Pericardium fibroblast (primary cell): ENCODE data around the gene BCL2L2. TPM values are rescaled to one million over a fixed set of nuclear protein-coding genes. Genes with fewer than 3 reads are reported as not detected.

Experiments
- total RNA-seq: library from RNA; depleted of rRNA; stranded (reverse); fragments of >200 nt; gene quantifications from 2 replicates; pipeline ENCODE4 v1.2.3, GENCODE V29; 2015

Gene BCL2L2, protein sequence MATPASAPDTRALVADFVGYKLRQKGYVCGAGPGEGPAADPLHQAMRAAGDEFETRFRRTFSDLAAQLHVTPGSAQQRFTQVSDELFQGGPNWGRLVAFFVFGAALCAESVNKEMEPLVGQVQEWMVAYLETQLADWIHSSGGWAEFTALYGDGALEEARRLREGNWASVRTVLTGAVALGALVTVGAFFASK
- total RNA-seq = 10.5 and 16.2 TPM in 2 replicates

DNA sequence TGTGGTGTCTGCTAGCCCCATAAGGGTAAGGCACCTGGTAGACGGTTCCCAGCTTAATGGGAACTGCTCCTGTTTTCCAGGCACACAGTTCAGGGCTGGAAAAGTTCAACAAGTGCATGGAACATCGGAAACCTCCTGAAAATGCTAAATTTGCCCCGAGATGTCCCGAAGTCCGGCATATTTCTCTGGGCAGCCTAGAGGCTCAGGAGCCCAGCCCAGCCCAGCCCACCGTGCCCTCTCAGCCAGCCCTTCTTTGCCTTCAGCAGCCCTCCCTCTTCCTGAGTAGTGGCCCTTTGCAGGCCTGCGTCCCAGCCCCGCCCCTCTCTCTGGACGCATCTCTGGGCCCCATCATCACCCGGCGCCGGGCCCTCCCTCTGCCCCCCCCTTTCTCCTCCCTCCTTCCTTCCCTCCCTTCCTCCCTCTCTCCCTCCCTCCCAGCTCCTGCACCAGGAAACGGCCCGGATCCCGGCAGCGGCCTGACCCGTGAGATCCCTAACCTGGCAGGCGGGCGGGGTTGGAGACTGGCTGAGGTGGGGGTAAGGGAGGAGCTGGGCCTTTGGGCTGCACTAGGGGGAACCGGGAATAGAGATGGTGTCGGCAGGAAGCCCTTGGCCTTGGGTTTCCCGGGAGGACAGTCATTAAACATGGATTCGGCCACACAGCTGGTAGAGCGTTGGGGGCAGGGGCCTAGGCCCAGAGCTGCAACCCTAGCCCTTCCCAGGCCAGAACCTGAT is at the start of gene BCL2L2:
Gene BCL2L2, plus strand, starts transcription at position 422 of the 734 bp plus-strand sequence. CDS start 935 bp downstream, outside the sequence.

DNA sequence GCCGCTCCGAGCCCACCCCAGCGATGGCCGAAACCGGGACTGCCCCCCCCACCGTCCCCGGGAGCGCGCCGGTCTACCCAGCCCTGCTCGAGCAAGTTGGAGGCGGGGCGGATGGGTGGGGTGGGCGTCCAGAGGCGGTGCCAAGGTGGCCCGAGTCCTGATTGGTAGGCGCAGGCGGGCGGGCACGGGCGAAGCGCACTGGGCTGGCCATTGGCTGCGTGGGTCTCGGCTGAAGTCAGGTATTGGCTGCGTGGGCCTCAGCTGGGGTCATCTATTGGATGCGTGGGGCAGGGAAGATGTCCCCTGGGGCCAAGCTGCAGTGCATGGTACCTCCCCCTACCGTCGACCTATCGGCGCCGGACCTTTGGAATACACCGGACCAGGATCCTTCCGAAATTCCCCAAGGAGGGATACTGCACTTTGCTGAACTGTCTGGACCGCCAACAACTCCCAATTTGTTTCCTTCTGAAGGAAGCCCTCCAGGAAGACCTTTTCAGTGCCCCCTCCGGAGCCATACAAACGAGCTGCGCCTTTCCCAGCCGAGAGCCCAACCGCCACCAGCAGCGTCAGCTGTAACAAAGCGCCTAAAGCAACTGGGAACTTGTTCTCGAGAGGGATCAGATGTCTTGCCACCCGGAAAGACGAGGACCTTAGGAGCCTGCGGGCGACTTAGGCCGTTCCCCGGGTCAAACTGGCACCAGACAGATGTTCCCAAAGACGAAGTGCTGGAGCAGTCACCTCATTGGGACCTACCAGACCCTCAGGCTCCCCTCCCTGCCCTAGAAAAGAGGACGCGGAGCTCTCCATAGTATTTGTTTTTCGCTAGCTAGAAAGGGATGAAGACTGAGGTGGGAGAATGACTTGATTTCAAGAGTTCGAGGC is 20.4 kb upstream of the BCL2L2 start, which contains the start of gene HOMEZ:
Gene HOMEZ, minus strand, starts transcription at position 113 of the 882 bp plus-strand sequence. CDS start 180 bp downstream, outside the sequence.

DNA sequence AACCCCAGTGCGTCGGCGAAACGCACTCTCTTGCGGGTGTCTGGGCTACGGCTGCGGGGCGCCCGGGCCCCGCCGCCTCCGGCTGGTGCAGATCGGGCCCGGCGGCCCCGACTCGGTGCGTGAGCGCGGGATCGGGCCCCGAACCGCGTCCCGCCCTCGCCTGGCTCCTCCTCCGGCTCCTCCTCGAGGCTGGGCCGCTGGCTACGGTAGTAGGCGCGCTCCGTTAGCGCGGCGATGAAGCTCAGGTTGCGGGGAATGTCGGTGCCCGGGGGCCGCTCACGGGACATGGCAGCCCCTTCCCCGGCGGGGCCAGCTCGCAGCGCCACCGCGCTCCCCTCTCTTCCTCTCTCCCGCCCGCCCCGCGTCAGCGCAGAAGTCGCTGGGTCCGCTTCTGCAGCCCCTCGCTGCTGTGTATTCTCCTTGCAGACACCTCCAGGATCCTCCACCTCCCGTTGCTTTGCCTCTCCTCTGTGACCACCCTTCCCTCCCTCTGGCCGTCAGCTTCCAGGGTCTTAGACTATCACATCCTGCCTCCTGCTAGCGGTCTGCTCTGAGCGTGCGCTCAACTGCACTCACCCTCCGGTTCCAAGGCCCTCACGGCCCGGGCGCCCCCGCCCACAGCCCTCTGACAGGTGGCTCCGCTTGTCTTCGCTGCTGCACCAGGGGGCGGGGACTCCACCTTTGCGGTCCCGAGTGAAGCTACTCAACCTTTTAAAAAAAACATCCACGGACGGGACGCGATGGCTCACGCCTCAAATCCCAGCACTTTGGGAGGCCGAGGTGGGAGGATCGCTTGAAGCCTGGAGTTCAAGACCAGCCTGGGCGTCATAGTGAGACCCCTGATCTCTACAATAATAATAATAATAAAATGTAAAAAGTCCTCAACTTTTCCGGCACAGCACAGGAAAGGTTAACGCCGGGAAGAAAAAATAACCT is 4.1 kb upstream of the BCL2L2 start, which contains the start of gene PPP1R3E:
Gene PPP1R3E, minus strand, starts transcription at position 570 of the 936 bp plus-strand sequence. Its CDS starts 283 bp downstream, at position 287.

DNA sequence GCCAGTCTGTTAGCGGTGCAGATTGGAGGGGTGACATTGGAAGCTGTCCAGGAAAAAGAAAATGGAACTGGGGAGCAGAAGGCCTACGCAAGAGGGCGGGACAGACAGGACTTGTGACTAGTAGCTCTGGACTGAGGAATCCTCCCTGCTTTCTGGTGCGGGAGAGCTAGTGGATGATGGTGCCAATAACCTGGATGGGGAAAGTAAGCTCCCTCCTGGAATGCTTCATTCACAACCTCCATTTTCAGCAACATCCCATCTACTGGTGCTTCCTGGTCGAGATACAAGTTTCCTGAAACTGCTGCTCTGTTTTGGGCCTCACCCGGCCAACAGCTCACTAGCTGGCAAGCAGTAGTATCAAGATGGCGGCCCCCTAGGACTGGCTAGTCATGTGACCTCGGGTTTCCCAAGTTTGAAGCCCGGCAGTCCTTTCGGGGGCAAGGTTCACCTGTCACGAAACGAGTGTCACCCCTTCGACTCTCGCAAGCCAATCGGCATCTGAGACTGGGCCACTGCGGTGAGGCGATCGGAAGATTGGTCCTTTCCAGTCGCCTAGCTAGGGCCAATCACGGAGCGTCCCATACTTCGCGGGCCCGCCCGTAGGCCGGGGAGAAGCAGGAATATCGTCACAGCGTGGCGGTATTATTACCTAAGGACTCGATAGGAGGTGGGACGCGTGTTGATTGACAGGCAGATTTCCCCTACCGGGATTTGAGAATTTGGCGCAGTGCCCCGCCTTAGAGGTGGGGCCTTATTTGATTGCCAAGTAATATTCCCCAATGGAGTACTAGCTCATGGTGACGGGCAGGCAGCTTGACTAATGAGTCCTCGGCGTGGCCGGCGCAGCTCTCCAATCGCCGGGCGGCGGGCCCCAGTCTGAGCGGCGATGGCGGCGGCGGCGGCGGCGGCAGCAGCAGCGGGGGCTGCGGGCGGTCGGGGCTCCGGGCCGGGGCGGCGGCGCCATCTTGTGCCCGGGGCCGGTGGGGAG is 14.2 kb downstream of the BCL2L2 start, which contains the start of gene PABPN1:
Gene PABPN1, plus strand, starts transcription at position 874 of the 988 bp plus-strand sequence. Its CDS starts 13 bp downstream, at position 887.

DNA sequence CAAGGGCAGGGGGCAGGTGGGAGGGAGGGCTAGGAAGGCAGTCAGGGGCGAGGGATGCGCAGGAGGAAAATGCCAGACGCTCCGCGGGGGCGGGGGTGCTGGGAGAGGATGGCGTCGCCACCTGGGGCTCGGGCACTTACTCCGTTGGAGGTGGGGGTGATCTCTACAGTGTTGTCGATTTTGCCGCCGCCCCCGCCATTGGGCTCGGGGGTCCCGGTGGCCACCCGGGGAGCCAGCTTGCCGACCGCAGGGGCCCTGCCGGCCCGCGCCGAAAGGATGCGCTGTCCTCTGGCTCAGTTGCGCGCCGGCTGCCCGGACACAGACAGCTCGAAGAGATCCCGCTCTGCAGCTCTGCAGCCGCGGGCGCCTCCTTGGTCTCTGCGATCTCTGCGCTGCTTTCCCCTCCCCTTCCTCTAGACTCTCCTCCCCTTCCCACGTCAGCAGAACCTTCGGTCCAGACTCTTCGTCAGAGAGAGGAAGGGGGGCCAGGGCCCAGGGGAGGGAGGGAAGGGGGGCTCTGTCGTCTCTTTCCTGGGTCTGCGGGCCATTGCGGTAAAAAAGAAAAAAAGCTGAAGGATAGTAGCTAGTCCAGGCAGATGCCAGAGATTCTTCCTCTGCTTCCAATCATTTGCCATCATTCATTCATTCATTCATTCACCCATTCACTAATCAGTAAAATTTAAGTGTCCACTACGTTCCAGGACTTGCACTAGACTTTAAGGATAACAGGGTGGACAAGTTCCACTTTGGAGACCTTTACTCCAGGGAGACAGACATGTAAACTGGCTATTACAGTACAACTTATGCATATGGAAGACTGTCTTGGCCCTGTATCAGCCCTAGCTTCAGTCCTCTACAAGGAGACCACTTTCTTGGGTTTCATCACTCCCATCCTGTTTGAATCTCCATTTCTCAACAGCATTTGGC is 46.1 kb downstream of the BCL2L2 start, which contains the start of gene SLC22A17:
Gene SLC22A17, minus strand, starts transcription at position 382 of the 927 bp plus-strand sequence.

Other genes with a start within 250 kb of the BCL2L2 start
- 2.2 and 3.5 TPM in 2 replicates for gene CDH24, start 249.3 kb upstream of the BCL2L2 start, total RNA-seq
- gene ACIN1, start 211.7 kb upstream of the BCL2L2 start, total RNA-seq = 47.5 and 55.5 TPM in 2 replicates
- 31.9 and 46.3 TPM in 2 replicates for gene C14orf119, start 211.3 kb upstream of the BCL2L2 start, total RNA-seq
- gene CIROP, start 201.8 kb upstream of the BCL2L2 start, total RNA-seq = not detected in 2 replicates
- not detected in 2 replicates for gene CEBPE, start 187.6 kb upstream of the BCL2L2 start, total RNA-seq
- gene SLC7A8, start 123.2 kb upstream of the BCL2L2 start, total RNA-seq = 4.3 and 9.8 TPM in 2 replicates
- not detected in 2 replicates for gene RNF212B, start 68.9 kb upstream of the BCL2L2 start, total RNA-seq
- 5.7 and 12.3 TPM in 2 replicates for gene HOMEZ, start 20.7 kb upstream of the BCL2L2 start, total RNA-seq
- gene PPP1R3E, start 4.0 kb upstream of the BCL2L2 start, total RNA-seq = 3.5 and 6.6 TPM in 2 replicates
- gene PABPN1, start 14.6 kb downstream of the BCL2L2 start, total RNA-seq = 38.5 and 55.7 TPM in 2 replicates
- gene SLC22A17, start 46.1 kb downstream of the BCL2L2 start, total RNA-seq = 23.2 and 24.8 TPM in 2 replicates
- 8.6 and 12.9 TPM in 2 replicates for gene EFS, start 58.3 kb downstream of the BCL2L2 start, total RNA-seq
- gene IL25, start 66.0 kb downstream of the BCL2L2 start, total RNA-seq = not detected in 2 replicates
- gene CMTM5, start 70.2 kb downstream of the BCL2L2 start, total RNA-seq = not detected in 2 replicates
- gene MYH6, start 101.4 kb downstream of the BCL2L2 start, total RNA-seq = not detected in 2 replicates
- gene MYH7, start 128.8 kb downstream of the BCL2L2 start, total RNA-seq = 2.3 TPM in 1 of 2 replicates, not detected in the other
- gene NGDN, start 162.9 kb downstream of the BCL2L2 start, total RNA-seq = 20.4 and 23.9 TPM in 2 replicates
- gene ZFHX2, start 244.9 kb downstream of the BCL2L2 start, total RNA-seq = 0.12 and 0.17 TPM in 2 replicates
- gene THTPA, start 249.4 kb downstream of the BCL2L2 start, total RNA-seq = 8.5 and 11.8 TPM in 2 replicates